Right kidney (tissue), 1 donor: ENCODE measurements around the gene DISC1.
"Not testable (repeated sequence)": the region's sequence is repeated elsewhere in the genome, so short reads cannot be mapped to it uniquely, and the experiment has no call there.

Source experiments
- DNase-seq: peaks from one replicate; pipeline ENCODE4 v3.0.0-alpha.2; 2016

Gene DISC1

GRCh38 chr1:231964961-231965360 lies 338.4 kb downstream of the DISC1 start:
- no peak for DNase-seq

DNA sequence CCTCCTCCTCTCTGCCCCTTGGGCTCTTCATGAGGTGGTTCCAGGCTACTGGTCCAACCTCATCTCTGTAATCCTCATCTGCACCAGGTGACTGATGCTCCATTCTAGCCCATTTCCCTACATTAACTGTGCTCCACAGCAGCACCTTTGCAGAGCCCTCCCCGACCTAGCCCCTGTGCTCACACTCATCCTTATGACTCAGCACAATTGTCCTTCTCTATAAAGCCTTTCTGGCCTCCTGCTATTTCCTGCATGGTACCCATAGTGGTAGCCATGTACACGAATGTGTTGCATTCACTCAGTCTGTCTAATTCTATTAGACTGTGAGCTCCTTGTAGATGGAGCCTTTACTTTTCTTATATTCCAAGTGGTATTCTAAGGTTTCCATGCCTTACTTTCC lies 339.0 kb downstream of the DISC1 start:
- no peak for DNase-seq

GRCh38 chr1:231966983-231967382 lies 340.4 kb downstream of the DISC1 start:
- DNase-seq: no peak

- no peak for DNase-seq
Measured at GRCh38 chr1:231969076-231969475, 342.5 kb downstream of the DISC1 start.

GRCh38 chr1:231969761-231970160 lies 343.2 kb downstream of the DISC1 start:
- not testable (repeated sequence) for DNase-seq

GRCh38 chr1:231970684-231971083 lies 344.1 kb downstream of the DISC1 start:
- no peak for DNase-seq

DNA sequence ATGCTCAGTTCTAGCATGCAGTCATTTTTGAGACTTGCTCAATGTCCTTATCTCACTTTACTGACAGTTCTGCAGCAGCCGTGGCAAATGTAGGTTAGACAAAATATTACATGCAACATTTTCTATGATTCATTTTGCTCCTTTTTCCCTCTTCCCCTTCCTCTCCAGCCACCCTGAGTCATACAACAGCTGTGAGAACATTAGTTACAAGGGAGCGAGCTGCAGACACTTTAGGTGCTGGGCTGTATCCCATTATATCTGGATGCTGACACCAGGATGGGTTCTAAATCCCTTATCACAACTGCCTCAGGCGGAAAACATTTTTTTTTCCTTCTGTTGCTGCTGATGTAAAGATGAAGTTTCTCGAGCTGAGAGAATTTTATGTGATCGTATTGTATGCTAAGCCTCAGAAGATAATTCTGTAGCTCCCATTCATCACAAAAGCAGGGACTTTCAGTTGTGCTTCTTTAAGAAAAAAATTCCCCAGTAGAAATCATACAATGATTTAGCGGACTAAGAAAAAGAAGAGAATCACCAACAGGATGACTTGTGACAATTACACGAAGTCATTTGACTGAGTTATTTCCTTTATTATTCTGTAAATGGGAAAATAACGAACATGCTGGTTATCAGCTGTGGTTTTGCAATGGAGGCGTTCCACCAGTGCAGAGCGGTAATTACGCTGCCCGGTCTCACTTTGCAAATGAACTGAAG lies 345.0 kb downstream of the DISC1 start:
- no peak for DNase-seq

DNA sequence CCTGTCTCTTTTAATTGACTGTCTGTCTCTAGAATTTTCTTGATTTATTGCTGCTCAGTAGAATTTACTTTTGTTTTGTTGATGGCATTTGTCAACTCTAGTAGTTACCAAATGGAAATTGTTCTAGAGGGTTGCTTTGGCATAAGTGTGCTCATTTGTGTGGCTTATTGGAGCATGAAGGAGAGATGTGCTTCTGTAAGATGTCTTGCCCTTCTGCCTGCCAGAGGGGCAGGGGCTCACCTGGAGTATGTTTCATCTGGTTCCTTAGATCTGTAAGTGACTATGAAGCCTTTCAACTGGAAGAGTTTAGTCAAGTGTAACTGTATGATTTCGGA lies 345.5 kb downstream of the DISC1 start:
- DNase-seq: no peak

- DNase-seq: no peak
Measured at GRCh38 chr1:231973830-231974229, 347.2 kb downstream of the DISC1 start.

DNA sequence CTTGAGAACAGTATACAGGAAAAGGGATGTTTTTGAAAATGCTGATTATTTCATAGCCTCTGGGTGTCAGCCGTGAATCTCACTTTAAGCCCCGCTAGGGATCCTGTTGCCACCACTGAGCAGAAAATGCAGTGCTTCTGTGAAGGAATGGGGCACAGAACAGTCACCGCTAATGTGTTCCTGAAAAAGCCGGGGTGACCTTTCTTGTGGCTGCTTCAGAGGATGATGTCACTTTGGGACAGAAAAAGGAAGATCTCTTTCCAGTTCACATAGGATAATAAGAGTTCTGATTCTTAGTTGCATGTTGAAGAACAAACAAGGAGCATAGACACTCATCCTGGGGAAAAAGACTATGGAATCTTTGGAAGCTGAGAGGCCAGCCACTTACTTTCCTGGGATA lies 349.6 kb downstream of the DISC1 start:
- no peak for DNase-seq

- DNase-seq: no peak
Measured at GRCh38 chr1:231981675-231982074, 355.1 kb downstream of the DISC1 start.

GRCh38 chr1:231982871-231983587 lies 356.4 kb downstream of the DISC1 start:
- no peak for DNase-seq

DNA sequence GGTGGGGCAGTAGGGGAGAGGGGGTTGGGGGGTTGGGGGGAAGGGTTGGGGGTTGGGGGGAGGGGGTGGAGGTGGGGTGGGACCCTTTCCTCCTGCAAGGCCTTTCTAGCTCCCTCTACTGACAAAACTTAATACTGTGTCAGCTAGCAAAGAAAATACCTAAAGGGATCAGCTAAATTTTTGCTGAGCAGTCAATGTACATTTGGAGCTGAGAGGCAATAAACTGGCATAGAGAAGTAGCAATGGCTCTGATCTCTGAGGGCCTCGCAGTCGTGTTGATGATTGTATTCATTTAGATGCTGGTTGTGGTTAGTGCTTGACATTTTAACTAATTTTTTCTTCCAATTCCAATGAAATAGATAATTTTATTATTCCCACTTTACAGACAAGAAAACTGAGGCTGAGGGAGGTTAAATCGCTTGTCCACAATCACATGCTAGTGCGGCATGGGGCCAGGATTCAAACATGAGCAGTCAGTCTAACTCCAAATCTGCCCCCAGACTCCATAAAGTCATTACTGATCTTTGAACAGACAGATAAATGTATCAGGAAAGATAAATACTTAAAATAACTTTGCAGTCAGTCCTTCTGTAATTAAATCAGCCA lies 357.1 kb downstream of the DISC1 start:
- DNase-seq: no peak

DNA sequence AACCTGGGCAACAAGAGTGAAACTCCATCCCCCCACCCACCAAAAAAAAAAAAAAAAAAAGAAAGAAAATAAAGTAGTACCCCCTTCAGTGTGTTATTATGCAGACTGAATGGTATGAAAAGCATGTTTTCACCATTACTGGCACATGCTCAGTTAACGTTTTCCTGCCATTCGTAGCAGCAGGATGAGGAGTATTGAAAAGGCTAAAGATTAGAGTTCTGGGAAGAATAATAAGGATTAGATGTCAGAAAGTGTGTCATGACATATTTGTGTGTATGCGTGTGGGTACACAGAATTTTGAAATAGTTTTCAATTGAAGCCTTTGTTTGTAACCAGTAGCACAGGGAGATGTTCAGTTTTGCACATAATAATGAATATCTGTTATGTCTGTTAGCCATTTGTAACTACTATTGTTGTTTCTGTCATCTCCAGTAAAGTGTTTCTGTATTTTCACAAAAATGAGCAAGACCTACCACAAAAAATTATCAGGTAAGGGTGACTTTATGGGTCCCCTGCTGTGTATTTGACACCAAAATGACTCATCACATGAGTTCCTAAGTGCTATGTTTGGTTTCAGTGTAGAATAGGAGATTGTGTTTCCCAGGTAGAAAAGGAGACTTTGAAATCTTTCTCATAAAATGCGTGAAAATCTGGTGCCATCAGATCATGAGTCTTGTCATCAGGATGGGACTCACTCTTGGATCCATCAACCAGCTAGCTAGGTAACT lies 358.9 kb downstream of the DISC1 start:
- no peak for DNase-seq

- no peak for DNase-seq
Measured at GRCh38 chr1:231986631-231987336, 360.2 kb downstream of the DISC1 start.

GRCh38 chr1:231990388-231990787 lies 363.8 kb downstream of the DISC1 start:
- no peak for DNase-seq

DNA sequence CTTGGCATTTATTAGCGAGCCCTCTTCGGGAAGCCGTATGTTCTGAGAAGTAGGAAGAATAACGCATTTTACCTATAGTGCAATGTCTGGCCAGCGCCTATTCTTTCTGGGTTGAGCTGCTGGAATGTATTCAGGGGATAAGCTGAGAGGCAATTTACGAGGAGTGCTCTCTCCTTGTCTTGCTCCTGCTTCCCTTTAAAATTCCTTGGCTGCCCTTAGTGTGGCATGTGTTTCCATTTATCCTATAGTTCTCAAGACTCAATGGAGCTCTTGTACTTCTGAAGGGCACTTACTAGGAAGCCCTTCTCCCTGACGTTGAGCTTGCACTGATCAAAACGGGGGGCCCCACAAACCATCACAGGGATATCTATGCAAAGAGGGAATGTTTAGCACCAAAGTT lies 364.6 kb downstream of the DISC1 start:
- no peak for DNase-seq

- DNase-seq: no peak
Measured at GRCh38 chr1:231993968-231994455, 367.4 kb downstream of the DISC1 start.

- no peak for DNase-seq
Measured at GRCh38 chr1:231998791-231999190, 372.2 kb downstream of the DISC1 start.

DNA sequence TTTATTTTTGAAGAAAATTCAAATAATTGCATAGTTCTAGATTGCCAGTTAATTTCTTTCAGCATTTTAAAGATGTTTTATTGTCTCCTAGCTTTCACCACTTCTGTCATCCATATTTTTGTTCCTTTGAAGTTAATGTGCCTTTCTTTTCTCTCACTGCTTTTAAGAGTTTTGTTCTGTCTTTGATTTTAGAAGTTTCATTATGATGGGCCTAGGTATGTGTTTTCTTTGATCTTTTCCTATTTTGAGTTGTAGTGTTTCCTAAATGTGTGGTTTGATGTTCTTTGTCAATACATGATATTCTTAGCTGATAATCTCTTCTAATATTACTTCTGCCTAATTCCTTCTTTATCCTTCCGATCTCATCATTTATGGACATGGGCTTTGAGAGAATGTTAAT lies 378.7 kb downstream of the DISC1 start:
- no peak for DNase-seq

DNA sequence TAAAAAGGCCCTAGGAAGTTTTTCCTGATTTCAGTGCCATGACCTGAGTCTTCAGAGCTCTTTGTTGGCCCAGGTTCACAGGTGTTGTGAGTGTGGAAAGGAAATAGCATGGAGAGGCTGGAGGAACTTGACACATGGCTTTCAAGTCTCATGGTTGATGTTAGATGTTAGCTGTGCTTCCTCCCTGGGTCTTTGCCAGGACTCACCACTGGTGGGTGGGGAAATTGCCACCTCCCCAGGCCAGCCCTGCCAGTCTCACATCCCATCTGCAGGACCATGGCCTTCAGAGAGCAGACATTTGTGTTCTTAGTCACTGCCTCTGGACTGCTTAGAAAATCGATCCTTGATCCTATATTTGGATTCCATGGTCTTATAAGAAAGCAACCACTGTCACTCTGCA lies 383.2 kb downstream of the DISC1 start:
- no peak for DNase-seq

GRCh38 chr1:232011961-232012360 lies 385.4 kb downstream of the DISC1 start:
- DNase-seq: no peak
